Activated naive CD4-positive, alpha-beta T cell treated with anti-CD3 and anti-CD28 coated beads, Interleukin-2, amount 50 U/mL, for 16 hours (primary cell): ENCODE measurements around the gene WDFY3.

Experiments used
- DNase-seq: peaks from one replicate; pipeline ENCODE4 v3.0.0-alpha.2; 2020

The WDFY3 gene

DNA sequence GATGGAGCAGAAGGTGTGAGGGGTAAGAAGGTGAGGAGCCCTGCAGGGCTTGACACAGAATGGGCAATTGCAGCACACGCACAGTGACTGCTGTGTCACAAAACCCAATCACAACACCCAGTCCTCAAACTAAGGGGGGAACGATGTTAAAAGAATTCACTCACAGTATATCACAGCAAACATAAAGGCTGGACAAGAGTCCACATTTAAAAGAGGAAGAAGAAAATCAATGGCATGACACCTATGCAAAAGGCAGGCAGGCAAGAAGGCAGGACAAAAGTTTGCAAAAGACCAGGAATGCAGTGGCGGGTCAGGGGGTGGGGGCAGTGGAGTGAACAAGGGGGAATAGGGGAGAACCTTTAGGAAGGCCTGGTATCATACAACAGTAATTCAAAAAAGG, 305.9 kb downstream of the WDFY3 start:
- DNase-seq = no peak

DNA sequence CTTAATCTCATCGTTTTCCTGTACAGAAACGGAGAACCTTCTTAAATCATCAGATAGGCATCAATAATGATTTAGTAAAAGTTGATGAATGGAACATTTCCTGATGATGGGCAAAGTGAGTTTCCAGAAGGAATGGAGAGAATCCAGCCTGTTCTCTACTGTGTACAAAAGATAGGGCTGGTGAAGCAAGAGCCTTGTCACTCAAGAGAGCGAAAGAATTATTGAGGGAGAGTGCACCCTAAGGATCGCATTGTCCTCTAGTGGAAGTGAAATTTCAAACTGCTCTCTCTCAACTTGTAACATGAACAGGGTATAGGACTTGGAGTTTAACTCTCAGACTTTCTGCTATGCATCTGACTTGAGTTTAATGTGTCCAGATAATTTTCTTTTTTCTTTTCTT, 314.0 kb downstream of the WDFY3 start:
- no peak for DNase-seq

DNA sequence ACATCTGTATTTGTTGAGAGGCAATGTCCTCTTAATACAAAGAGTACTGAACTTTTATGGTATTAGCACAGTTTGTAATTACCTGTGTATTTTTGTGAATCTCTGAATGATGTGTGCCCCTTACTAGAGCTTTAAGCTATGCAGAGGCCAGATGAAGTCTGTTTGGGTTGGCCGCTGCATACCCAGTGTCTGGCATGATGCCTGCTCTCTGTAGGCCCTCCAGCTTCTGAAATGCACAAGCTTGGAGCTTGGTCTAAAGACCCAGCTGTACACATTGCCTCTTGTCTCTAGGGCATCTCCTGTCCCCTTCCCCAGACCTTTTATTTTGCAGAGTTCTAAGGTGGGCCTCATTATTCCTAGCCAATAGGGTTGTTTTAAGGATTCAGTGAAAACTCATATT, 315.0 kb downstream of the WDFY3 start:
- DNase-seq = no peak

DNA sequence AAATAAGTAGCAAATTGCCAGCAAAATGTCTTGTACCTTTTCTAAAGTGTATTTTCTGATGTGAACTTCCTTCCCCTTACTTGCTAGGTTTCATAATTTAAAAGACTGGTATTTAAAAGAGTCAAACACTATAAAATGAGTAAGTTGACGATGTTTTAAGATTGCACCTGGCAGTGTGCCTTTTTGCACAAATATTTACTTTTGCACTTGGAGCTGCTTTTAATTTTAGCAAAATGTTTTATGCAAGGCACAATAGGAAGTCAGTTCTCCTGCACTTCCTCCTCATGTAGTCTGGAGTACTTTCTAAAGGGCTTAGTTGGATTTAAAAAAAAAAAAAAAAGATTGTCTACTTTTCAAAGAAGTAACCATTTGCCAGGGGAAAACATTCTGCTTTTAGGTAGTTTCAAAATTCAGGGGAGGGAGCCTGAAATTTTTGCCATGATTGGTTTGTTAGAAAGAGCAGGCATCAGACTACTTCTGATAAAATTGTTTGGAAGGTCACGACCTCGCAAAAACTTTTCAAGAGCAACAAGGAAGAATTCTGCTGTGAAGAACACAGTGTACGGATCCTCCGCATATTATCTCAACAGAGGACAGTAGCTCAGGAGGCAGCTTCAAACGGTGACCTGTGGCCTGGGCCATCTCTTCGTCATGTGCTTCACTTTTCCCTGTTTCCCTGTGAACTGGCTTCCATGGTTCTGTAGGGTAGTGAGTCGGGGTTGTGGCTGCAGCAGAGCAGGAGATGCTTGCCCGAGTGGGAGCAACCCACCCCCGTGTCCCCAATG, 317.4 kb downstream of the WDFY3 start:
- DNase-seq = no peak

DNA sequence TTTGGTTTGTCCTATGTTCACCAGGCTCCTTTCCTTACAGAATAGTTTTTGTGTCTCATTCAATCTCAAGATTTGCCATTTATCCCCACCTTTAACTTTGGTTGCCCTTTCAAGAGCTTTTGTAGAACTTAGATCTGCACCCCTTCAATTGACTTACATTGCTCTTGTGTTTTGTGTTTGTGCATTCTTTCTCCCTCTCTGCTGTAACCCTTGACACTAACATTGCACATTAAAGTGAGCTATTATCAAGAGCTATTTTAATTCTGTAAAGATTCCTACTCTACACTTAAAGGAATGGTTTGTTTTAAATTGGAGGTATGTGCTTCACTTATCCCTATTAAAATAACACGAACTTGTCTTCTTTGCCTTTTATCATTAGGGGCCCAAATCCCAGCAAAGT, 318.3 kb downstream of the WDFY3 start:
- no peak for DNase-seq

DNA sequence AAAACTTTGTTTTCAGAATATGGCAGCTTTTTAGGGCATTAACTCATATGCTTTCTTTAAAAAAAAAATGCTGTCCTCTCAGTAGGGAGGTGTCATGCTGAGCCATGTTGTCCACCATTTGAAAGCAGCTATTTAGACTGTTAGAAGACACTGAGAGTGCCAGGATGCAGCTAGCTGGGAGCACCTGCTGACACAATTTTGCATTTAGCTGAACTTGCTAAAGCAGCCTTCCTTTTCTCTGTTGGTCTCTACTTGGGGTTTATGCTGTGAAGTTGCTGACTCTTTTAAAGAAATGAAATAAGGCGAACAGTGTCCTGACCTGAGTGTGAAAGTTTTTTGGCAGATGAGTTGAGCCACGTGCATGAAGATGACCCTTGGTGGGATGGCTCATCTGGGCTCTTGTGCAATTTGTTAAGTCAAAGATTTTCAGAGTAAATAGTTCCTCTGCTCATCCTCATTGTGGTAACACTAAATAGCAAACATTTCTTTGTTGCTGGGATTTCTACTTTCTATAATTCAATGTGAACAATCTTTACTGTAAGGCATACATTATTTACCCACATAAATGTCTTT, 319.1 kb downstream of the WDFY3 start:
- DNase-seq = no peak

DNA sequence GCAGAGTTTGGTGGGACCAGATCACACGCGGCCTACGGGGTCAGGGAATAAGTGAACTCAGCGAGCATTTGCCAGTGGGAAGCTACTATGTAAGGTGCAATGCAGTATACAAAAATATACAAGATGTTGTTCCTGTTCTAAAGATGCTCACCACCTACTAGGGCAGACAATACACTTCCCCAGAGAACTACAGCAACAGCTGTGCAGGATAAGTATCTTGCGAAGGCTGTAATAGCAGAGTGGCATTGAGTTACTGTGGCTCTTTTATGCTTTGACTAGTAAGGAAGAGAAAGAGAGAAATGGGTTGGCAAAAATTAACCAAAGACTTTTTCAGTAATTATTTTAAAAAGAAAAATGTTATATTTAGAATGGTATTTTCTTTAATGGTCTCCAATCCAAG, 322.4 kb downstream of the WDFY3 start:
- DNase-seq = no peak

DNA sequence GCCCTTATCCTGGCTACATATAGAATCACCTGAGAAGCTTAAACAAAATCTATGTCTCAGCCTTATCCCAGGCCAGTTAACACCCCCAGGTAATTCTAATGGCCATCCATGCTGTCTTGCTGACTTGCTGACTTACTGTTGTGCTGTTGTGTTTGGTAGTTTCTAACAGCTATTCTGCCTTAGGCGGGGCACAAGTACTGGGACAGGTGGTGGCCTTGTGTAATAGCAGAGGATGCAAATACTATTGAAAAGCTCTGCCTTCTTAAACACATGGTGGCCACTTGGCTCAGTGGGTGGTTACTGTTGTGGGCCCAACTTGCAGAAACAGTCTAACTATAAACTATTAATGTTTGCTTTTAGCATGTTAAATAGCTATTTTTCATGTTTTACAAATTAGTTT, 327.3 kb downstream of the WDFY3 start:
- no peak for DNase-seq

DNA sequence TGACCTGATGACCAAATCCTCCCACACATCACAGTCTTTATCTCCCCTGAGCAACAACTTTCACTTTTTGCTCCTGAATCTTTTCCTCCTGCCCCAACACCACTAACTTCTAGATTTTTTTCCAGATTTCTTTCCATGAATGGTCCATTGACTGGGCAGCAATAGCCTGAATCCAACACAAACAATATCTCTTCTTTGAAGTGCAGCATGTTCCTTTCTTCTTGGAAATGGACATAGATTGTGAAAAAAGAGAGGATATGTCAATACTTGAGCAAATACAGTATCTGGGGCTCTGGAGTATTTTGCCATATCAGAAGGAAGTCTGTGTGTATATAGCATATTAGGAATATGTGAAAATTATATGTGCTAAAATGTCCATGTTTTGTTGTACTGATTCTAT, 328.4 kb downstream of the WDFY3 start:
- DNase-seq = no peak

DNA sequence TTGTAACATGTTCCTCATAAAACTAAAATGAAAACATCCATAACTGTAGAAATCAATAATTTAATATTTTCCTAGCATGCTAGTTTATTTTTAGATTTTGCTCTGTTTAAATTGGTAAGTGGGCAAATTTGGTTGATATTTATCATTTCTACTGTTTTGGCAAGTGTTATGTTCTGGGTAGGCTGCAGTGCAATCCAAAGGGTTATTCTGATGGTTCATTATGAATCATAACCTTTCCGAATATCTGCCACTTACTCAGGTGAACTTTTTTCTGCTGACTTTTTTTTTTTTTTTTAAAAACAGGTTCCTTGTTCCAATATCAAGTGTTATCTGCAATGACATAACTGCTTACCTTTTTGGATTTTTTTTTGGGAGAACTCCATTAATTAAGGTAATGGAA, 331.5 kb downstream of the WDFY3 start:
- DNase-seq = no peak

DNA sequence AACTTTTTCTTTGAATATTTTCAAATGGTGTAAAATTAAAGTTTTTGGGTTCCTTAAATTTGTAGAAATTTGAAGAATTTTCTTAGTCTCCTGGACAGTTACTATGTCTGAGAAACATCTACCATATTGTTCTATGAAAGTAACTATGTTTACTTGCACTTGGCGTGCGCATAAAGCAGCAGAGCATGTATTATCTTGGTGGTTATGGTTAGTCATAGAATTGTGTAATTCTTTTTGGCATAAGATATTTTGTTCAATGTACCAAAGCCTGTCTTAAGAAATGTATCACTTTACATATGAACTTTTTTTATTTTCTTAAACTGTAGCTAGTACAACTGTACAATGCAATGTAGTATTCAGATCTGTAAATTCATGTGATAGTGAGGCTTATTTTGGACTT, 334.4 kb downstream of the WDFY3 start:
- no peak for DNase-seq

DNA sequence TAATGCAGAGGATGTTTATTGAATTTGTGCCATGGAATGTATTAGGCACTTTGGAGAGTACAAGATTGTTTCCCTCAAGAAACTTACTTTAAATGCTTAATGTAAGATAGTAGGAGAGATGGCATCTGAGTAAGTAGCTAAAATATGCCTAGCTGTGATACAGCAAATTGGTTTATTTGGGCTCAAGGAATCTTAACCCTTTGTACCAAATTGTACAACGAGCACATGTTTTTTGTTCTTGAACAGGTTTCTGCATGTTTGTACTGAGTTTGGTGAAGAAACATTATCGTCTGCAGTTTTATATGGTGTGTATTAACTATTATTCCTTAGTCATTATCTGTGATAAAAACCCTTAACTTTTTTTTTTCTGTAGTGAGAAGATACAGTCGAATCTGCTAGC, 334.9 kb downstream of the WDFY3 start:
- DNase-seq = no peak

DNA sequence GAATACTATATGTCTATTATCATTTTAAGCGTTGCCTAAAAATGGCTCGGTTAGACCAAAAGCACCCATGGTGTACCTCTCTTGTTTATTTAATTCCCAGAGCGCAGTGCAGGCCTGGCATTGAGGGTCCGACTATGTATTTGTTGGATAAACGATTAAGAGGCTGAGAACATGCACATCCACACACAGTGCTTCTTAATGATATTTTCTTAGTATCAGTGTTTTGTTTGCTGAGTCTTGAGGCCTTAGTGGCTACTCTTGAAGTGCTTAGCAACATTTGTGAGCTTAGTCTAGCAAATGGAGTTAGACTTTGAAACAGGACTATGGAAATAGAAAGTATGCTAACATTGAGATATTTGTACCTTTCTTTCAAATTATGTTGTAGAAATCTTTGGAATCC, 339.8 kb downstream of the WDFY3 start:
- DNase-seq = no peak

DNA sequence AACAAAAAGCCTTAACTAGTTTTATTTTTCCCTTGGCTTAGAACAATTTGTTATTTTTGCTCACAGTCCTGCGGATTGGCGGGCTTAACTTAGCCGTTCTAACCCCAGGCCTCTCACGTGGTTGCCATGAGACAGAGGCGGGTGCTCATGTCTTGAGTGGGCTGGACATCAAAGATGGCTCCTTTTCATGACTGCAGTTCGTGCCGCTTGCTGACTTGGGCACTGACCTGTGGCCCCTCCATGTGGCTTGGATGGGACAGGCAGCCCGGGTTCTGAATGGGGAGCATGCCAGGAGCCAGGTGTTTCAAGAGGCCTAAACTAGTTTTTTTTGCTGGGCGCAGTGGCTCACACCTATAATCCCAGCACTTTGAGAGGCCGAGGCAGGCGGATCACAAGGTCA, 342.8 kb downstream of the WDFY3 start:
- DNase-seq = no peak

DNA sequence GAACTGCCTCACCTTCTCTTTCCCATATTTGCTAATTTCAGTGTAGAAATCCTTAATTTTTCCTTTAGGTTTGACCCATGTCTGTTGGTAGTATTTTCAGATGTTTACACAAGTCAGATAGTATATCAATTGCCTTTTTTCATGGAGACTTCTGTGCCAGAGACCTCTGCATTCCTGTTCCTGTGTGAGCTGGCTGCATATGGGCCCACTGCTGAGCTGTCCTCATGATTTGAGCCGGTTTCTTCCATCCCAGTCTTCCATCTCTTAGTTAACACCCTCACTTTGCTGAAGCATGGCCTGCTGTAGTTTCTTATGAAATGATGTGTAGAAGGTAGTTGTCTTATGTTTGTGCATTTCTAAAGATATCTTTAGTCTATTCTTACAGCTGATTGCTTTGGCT, 343.5 kb downstream of the WDFY3 start:
- DNase-seq = no peak
